Measurements from ENCODE around the gene SUPT3H.

SUPT3H gene

GRCh38 chr6:45109551-45109950 lies 268.2 kb downstream of the SUPT3H start:
- H2BK120ac ChIP-seq (ENCODE audit: low read depth, low read length): no peak overlapping the region
- H4K5ac ChIP-seq (ENCODE audit: low read length): no peak overlapping the region
- DNase-seq: no peak
- H3K56ac ChIP-seq (ENCODE audit: low read length): no peak overlapping the region
- no peaks in the 10 kb centered on the region for H3K79me1 ChIP-seq (ENCODE audit: low read length)
- no peak overlapping the region for H3K23ac ChIP-seq (ENCODE audit: low read length)
- no peak overlapping the region for H3K4me3 ChIP-seq (ENCODE audit: low read length)
- H3K79me2 ChIP-seq (ENCODE audit: control insufficient read depth, insufficient read depth, low read length): no peaks in the 10 kb centered on the region
- no peak overlapping the region for H3K4me2 ChIP-seq (ENCODE audit: low read length)
- H2BK5ac ChIP-seq (ENCODE audit: low read length): no peak overlapping the region
- no peak overlapping the region for H2AK5ac ChIP-seq (ENCODE audit: low read length)
- H2BK15ac ChIP-seq (replicated peaks; ENCODE audit: low read depth): no peak overlapping the region
- H4K8ac ChIP-seq (ENCODE audit: low read depth, low read length): no peak overlapping the region
- H3K4ac ChIP-seq (ENCODE audit: low read depth, low read length): no peak overlapping the region
- no peaks in the 10 kb centered on the region for H3K4me1 ChIP-seq (ENCODE audit: control insufficient read depth, low read depth, low read length)
- WGBS (ENCODE audit: extremely low coverage, insufficient coverage, low lambda C conversion rate): no CpG with 5 or more reads among the region's 1 CpG
- no peaks in the 10 kb centered on the region for H3K27me3 ChIP-seq (ENCODE audit: insufficient read depth, low read length, poor library complexity)
- H3K9ac ChIP-seq (ENCODE audit: low read length): no peak overlapping the region
- no peaks in the 10 kb centered on the region for H3K36me3 ChIP-seq (ENCODE audit: control insufficient read depth, insufficient read depth, low read length)
- no peak overlapping the region for H3K27ac ChIP-seq (ENCODE audit: low read depth, low read length)
- H3K18ac ChIP-seq (ENCODE audit: low read length): no peak overlapping the region

DNA sequence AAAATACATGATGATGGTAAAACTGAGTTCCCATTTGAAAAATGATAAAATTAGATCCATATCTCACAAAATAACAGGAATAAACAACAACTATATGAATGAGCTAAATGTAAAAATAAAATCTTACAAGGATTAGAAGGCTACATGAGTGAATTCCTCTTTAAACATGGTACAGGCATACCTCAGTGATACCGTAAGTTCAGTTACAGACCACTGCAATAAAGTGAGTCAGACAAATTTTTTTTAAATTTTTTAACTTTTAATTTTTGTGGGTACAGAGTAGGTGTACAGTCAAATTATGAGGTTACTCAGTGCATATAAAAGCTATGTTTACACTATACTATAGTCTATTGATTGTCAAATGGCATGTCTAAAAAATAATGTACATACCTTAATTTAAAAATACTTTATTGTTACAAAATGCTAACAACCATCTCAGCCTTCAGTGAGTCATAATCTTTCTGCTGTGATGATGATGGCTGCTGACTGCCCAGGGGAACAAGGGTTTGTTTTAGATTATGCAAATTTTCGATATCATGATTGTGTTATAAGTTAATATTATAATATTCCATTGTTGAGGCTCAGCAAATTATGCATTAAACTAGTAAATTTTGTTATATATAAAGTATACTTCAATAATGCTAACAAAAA lies 272.4 kb downstream of the SUPT3H start:
- no peak overlapping the region for H4K8ac ChIP-seq (ENCODE audit: low read depth, low read length)
- no CpG with 5 or more reads among the region's 2 CpGs for WGBS (ENCODE audit: extremely low coverage, insufficient coverage, low lambda C conversion rate)
- H3K18ac ChIP-seq (ENCODE audit: low read length): no peak overlapping the region
- no peak overlapping the region for H3K27ac ChIP-seq (ENCODE audit: low read depth, low read length)
- H2BK15ac ChIP-seq (replicated peaks; ENCODE audit: low read depth): no peak overlapping the region
- no peak overlapping the region for H4K5ac ChIP-seq (ENCODE audit: low read length)
- H3K36me3 ChIP-seq (ENCODE audit: control insufficient read depth, insufficient read depth, low read length): no peaks in the 10 kb centered on the region
- H3K23ac ChIP-seq (ENCODE audit: low read length): no peak overlapping the region
- H2BK5ac ChIP-seq (ENCODE audit: low read length): no peak overlapping the region
- no peak overlapping the region for H2BK120ac ChIP-seq (ENCODE audit: low read depth, low read length)
- no peak overlapping the region for H3K4me2 ChIP-seq (ENCODE audit: low read length)
- no peak for DNase-seq
- no peaks in the 10 kb centered on the region for H3K79me1 ChIP-seq (ENCODE audit: low read length)
- no peaks in the 10 kb centered on the region for H3K27me3 ChIP-seq (ENCODE audit: insufficient read depth, low read length, poor library complexity)
- no peak overlapping the region for H3K9ac ChIP-seq (ENCODE audit: low read length)
- H3K4ac ChIP-seq (ENCODE audit: low read depth, low read length): no peak overlapping the region
- H3K4me1 ChIP-seq (ENCODE audit: control insufficient read depth, low read depth, low read length): no peaks in the 10 kb centered on the region
- no peaks in the 10 kb centered on the region for H3K79me2 ChIP-seq (ENCODE audit: control insufficient read depth, insufficient read depth, low read length)
- H2AK5ac ChIP-seq (ENCODE audit: low read length): no peak overlapping the region
- no peak overlapping the region for H3K56ac ChIP-seq (ENCODE audit: low read length)
- no peak overlapping the region for H3K4me3 ChIP-seq (ENCODE audit: low read length)

- H3K79me2 ChIP-seq (ENCODE audit: control insufficient read depth, insufficient read depth, low read length): no peaks in the 10 kb centered on the region
- H3K23ac ChIP-seq (ENCODE audit: low read length): no peak overlapping the region
- H3K79me1 ChIP-seq (ENCODE audit: low read length): no peaks in the 10 kb centered on the region
- no peak overlapping the region for H2BK5ac ChIP-seq (ENCODE audit: low read length)
- no CpG with 5 or more reads among the region's 1 CpG for WGBS (ENCODE audit: extremely low coverage, insufficient coverage, low lambda C conversion rate)
- no peaks in the 10 kb centered on the region for H3K36me3 ChIP-seq (ENCODE audit: control insufficient read depth, insufficient read depth, low read length)
- no peak overlapping the region for H2AK5ac ChIP-seq (ENCODE audit: low read length)
- no peak overlapping the region for H2BK15ac ChIP-seq (replicated peaks; ENCODE audit: low read depth)
- H2BK120ac ChIP-seq (ENCODE audit: low read depth, low read length): no peak overlapping the region
- H4K5ac ChIP-seq (ENCODE audit: low read length): no peak overlapping the region
- no peaks in the 10 kb centered on the region for H3K4me1 ChIP-seq (ENCODE audit: control insufficient read depth, low read depth, low read length)
- no peak overlapping the region for H4K8ac ChIP-seq (ENCODE audit: low read depth, low read length)
- no peak overlapping the region for H3K4ac ChIP-seq (ENCODE audit: low read depth, low read length)
- no peak overlapping the region for H3K4me3 ChIP-seq (ENCODE audit: low read length)
- H3K4me2 ChIP-seq (ENCODE audit: low read length): no peak overlapping the region
- no peak overlapping the region for H3K56ac ChIP-seq (ENCODE audit: low read length)
- H3K27me3 ChIP-seq (ENCODE audit: insufficient read depth, low read length, poor library complexity): no peaks in the 10 kb centered on the region
- no peak overlapping the region for H3K27ac ChIP-seq (ENCODE audit: low read depth, low read length)
- H3K18ac ChIP-seq (ENCODE audit: low read length): no peak overlapping the region
- no peak overlapping the region for H3K9ac ChIP-seq (ENCODE audit: low read length)
- DNase-seq: no peak
These were observed 273.3 kb downstream of the SUPT3H start for GRCh38 chr6:45104429-45104828.

GRCh38 chr6:45098256-45098655 lies 279.5 kb downstream of the SUPT3H start:
- H2BK5ac ChIP-seq (ENCODE audit: low read length): no peak overlapping the region
- no peak overlapping the region for H4K5ac ChIP-seq (ENCODE audit: low read length)
- no peaks in the 10 kb centered on the region for H3K4me1 ChIP-seq (ENCODE audit: control insufficient read depth, low read depth, low read length)
- H3K79me2 ChIP-seq (ENCODE audit: control insufficient read depth, insufficient read depth, low read length): no peaks in the 10 kb centered on the region
- H3K4ac ChIP-seq (ENCODE audit: low read depth, low read length): no peak overlapping the region
- H2AK5ac ChIP-seq (ENCODE audit: low read length): no peak overlapping the region
- H3K9ac ChIP-seq (ENCODE audit: low read length): no peak overlapping the region
- no peaks in the 10 kb centered on the region for H3K27me3 ChIP-seq (ENCODE audit: insufficient read depth, low read length, poor library complexity)
- DNase-seq: no peak
- no peaks in the 10 kb centered on the region for H3K79me1 ChIP-seq (ENCODE audit: low read length)
- H3K18ac ChIP-seq (ENCODE audit: low read length): no peak overlapping the region
- H3K4me2 ChIP-seq (ENCODE audit: low read length): no peak overlapping the region
- no CpG with 5 or more reads among the region's 1 CpG for WGBS (ENCODE audit: extremely low coverage, insufficient coverage, low lambda C conversion rate)
- H4K8ac ChIP-seq (ENCODE audit: low read depth, low read length): no peak overlapping the region
- no peak overlapping the region for H3K4me3 ChIP-seq (ENCODE audit: low read length)
- H3K56ac ChIP-seq (ENCODE audit: low read length): no peak overlapping the region
- no peak overlapping the region for H2BK15ac ChIP-seq (replicated peaks; ENCODE audit: low read depth)
- H3K23ac ChIP-seq (ENCODE audit: low read length): no peak overlapping the region
- H3K27ac ChIP-seq (ENCODE audit: low read depth, low read length): no peak overlapping the region
- H2BK120ac ChIP-seq (ENCODE audit: low read depth, low read length): no peak overlapping the region
- H3K36me3 ChIP-seq (ENCODE audit: control insufficient read depth, insufficient read depth, low read length): no peaks in the 10 kb centered on the region

DNA sequence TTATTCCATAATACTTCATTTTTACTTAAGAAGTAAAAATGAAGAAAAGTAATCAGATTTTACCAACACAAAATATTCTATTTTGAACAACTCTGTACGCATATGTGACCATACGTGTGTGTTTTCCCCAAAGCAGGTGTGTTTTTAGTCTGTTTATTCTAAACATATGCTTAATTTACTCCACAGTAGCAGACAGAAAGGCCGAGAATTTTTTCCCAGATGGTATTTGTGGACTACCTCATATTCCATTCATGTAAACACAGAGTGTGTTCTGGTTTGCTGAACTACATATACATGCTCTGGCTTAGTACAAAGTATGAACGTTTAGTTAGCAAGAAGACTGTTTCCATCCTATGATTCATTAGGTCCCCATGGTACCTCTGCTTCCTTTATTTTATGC lies 282.9 kb downstream of the SUPT3H start:
- Histone ChIP-seq H3K79me2 (ENCODE audit: control insufficient read depth, insufficient read depth, low read length) (no peaks in the 10 kb centered on the region), H2BK120ac (ENCODE audit: low read depth, low read length) (no peak overlapping the region), H3K4me1 (ENCODE audit: control insufficient read depth, low read depth, low read length) (no peaks in the 10 kb centered on the region), H4K5ac (ENCODE audit: low read length) (no peak overlapping the region), H3K4me3 (ENCODE audit: low read length) (no peak overlapping the region), H3K9ac (ENCODE audit: low read length) (no peak overlapping the region), H3K27me3 (ENCODE audit: insufficient read depth, low read length, poor library complexity) (no peaks in the 10 kb centered on the region), H2BK15ac (replicated peaks; ENCODE audit: low read depth) (no peak overlapping the region), H2BK5ac (ENCODE audit: low read length) (no peak overlapping the region), H3K23ac (ENCODE audit: low read length) (no peak overlapping the region), H2AK5ac (ENCODE audit: low read length) (no peak overlapping the region), H3K18ac (ENCODE audit: low read length) (no peak overlapping the region), H3K27ac (ENCODE audit: low read depth, low read length) (no peak overlapping the region), H3K4me2 (ENCODE audit: low read length) (no peak overlapping the region), H3K56ac (ENCODE audit: low read length) (no peak overlapping the region), H4K8ac (ENCODE audit: low read depth, low read length) (no peak overlapping the region), H3K36me3 (ENCODE audit: control insufficient read depth, insufficient read depth, low read length) (no peaks in the 10 kb centered on the region), H3K4ac (ENCODE audit: low read depth, low read length) (no peak overlapping the region), H3K79me1 (ENCODE audit: low read length) (no peaks in the 10 kb centered on the region)
- no peak for DNase-seq
- no CpG with 5 or more reads among the region's 4 CpGs for WGBS (ENCODE audit: extremely low coverage, insufficient coverage, low lambda C conversion rate)

- no peak overlapping the region for H3K23ac ChIP-seq (ENCODE audit: low read length)
- WGBS (ENCODE audit: extremely low coverage, insufficient coverage, low lambda C conversion rate): no CpG with 5 or more reads among the region's 3 CpGs
- H3K79me1 ChIP-seq (ENCODE audit: low read length): no peaks in the 10 kb centered on the region
- no peak overlapping the region for H3K56ac ChIP-seq (ENCODE audit: low read length)
- no peak for DNase-seq
- no peaks in the 10 kb centered on the region for H3K4me1 ChIP-seq (ENCODE audit: control insufficient read depth, low read depth, low read length)
- H2AK5ac ChIP-seq (ENCODE audit: low read length): no peak overlapping the region
- H3K4ac ChIP-seq (ENCODE audit: low read depth, low read length): no peak overlapping the region
- no peak overlapping the region for H4K8ac ChIP-seq (ENCODE audit: low read depth, low read length)
- H3K4me3 ChIP-seq (ENCODE audit: low read length): no peak overlapping the region
- H4K5ac ChIP-seq (ENCODE audit: low read length): no peak overlapping the region
- no peaks in the 10 kb centered on the region for H3K79me2 ChIP-seq (ENCODE audit: control insufficient read depth, insufficient read depth, low read length)
- no peak overlapping the region for H3K27ac ChIP-seq (ENCODE audit: low read depth, low read length)
- H3K4me2 ChIP-seq (ENCODE audit: low read length): no peak overlapping the region
- H3K27me3 ChIP-seq (ENCODE audit: insufficient read depth, low read length, poor library complexity): no peaks in the 10 kb centered on the region
- no peak overlapping the region for H2BK5ac ChIP-seq (ENCODE audit: low read length)
- no peak overlapping the region for H3K18ac ChIP-seq (ENCODE audit: low read length)
- no peak overlapping the region for H3K9ac ChIP-seq (ENCODE audit: low read length)
- no peaks in the 10 kb centered on the region for H3K36me3 ChIP-seq (ENCODE audit: control insufficient read depth, insufficient read depth, low read length)
- no peak overlapping the region for H2BK120ac ChIP-seq (ENCODE audit: low read depth, low read length)
- H2BK15ac ChIP-seq (replicated peaks; ENCODE audit: low read depth): no peak overlapping the region
These were observed 285.6 kb downstream of the SUPT3H start for GRCh38 chr6:45092135-45092534.
